Measurements from ENCODE around the gene STUM.

DNA sequence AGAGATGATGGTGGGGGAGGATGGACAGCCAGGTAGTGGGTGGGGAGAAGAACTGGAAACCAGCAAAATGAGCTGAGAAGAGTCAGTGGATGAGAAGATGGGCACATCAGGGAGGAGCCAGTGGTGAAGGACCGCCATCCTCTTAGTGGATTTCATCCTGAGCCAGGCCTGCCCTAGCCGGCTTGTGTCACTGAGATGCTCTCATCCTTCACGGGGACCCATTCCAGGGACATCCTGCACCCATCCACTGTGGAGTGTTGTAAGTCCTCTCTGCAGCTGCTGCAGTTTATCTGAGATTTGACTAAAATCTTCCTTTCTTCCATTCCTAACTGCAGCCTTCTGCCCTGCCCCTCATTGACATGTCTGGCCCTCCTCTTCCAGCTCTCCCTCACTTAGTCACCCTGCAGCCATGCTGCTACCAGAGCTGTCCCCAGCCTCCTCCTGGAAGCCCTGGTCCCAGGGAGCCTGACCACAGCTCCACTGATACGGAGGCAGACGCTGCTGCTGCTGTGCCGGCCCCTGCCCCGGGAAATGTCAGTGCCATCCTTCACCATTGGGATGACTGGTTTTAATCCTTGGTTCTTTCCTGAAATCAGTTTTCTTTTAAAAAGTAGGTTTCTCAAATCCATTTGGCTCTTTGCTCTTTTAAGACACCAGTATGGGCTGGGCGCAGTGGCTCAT is 33.2 kb downstream of the STUM start:
- TF ChIP-seq CTCF (conservative IDR thresholded peaks at IDR 0.05 in 1 of 2, IDR thresholded peaks at IDR 0.05 in 1 of 2; ENCODE audit: low read depth in 1 of 2, low read length in 2 of 2) (no peak), EZH2 (IDR thresholded peaks at IDR 0.05; ENCODE audit: low read length, missing control alignments) (no peak)

Measured in fibroblast of lung (primary cell).